ENCODE results near the gene SET.
"Not testable (repeated sequence)": the region's sequence is repeated elsewhere in the genome, so short reads cannot be mapped to it uniquely, and the experiment has no call there.

The SET gene

DNA sequence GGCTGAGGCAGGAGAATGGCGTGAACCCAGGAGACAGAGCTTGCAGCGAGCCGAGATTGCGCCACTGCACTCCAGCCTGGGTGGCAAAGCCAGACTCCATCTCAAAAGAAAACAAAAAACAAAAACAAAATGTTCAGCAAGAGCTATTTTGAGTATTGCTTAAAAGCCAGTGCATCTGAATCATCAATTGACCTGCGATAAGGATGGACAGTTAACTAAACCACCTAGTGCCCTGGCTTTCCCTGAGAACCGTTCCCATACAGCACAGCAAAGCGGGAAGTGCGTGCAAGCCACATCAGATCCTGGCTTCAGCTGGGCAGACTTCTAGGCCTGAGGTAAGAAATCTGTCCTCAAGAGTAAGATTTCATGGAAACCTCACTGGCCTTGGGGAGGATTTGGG lies 35.1 kb upstream of the SET start:
- TF ChIP-seq, protein P1, sequence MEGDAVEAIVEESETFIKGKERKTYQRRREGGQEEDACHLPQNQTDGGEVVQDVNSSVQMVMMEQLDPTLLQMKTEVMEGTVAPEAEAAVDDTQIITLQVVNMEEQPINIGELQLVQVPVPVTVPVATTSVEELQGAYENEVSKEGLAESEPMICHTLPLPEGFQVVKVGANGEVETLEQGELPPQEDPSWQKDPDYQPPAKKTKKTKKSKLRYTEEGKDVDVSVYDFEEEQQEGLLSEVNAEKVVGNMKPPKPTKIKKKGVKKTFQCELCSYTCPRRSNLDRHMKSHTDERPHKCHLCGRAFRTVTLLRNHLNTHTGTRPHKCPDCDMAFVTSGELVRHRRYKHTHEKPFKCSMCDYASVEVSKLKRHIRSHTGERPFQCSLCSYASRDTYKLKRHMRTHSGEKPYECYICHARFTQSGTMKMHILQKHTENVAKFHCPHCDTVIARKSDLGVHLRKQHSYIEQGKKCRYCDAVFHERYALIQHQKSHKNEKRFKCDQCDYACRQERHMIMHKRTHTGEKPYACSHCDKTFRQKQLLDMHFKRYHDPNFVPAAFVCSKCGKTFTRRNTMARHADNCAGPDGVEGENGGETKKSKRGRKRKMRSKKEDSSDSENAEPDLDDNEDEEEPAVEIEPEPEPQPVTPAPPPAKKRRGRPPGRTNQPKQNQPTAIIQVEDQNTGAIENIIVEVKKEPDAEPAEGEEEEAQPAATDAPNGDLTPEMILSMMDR (conservative IDR thresholded peaks at IDR 0.05; ENCODE audit: control insufficient read depth, insufficient read depth, low read depth, low read length), result no peak
- no peak overlapping the region for H3K4me3 ChIP-seq (ENCODE audit: control insufficient read depth, low read depth, low read length)
- DNase-seq (ENCODE audit: low read depth), result no peak

DNA sequence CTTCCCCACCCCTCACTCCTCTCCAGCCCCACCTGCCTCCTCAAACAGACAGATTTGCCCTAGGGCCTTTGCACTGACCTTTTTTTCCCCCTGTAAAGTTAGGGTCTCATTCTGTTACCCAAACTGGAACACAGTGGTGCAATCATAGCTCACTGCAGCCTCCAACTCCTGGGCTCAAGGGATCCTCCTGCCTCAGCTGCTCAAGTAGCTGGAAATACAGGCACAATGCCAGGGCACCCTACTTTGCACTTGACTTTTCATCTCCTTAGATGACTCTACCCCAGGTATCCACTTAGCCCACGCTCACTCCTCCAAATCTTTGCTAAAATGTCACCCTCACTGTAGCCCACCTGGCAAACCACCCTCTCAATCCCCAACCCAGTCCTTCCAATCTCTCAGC lies 34.5 kb upstream of the SET start:
- H3K4me3 ChIP-seq (ENCODE audit: control insufficient read depth, low read depth, low read length), result no peak overlapping the region
- TF ChIP-seq, protein P1 (conservative IDR thresholded peaks at IDR 0.05; ENCODE audit: control insufficient read depth, insufficient read depth, low read depth, low read length), result no peak
- no peak for DNase-seq (ENCODE audit: low read depth)

DNA sequence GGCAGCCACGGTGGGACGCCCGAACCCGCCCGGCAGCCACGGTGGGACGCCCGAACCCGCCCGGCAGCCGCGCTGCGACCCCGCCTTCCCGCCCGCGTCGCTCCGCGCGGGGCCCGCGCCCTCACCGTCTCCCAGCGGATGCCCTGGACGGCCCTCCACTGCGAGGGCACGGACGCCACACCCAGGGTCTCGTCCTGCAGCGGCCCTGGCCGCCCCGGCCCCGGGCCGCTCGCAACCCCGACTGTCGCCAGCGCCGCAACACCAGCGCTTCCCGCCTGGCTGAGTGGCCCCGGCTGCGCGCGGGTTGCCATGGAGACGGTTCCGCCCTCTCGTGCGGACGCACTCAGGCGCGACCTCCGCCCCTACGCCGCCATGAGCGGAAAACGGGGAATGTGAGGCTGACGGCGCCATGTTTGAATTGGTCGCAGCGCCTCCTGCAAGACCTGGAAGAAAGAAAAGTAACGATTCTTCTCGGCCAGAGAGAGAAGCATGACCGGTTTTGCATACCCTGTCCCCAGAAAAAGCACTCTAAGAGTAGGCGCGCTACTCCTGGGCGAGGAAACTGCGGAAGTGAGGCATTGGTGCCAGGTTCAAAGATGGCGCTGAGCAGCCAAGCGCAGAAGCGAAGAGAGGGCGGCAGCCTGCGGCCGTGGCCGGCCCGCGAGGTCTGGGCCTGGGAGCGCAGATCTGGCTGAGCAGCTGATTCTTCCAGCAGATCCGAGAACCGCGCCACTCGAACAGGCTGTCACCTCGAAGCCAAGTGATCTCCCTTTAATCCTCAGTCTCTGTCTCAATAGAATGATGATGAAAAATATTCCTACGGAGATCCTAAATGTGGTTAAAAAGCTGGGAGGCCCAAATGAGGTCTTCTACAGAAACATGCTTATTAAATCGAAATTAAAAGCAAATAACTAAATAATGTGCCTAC lies 32.3 kb upstream of the SET start, which contains the start of gene DYNC2I2:
DYNC2I2 (minus strand) TSS at position 432 of the 928 bp plus-strand sequence; CDS start at position 311, 121 bp downstream.
- H3K4me3 ChIP-seq (ENCODE audit: control insufficient read depth, low read depth, low read length), result peak within 1 kb of the TSS; percentile 69
- DNase-seq (ENCODE audit: low read depth), result peak; percentile 88
- TF ChIP-seq, protein P1 (conservative IDR thresholded peaks at IDR 0.05; ENCODE audit: control insufficient read depth, insufficient read depth, low read depth, low read length), result no peak

DNA sequence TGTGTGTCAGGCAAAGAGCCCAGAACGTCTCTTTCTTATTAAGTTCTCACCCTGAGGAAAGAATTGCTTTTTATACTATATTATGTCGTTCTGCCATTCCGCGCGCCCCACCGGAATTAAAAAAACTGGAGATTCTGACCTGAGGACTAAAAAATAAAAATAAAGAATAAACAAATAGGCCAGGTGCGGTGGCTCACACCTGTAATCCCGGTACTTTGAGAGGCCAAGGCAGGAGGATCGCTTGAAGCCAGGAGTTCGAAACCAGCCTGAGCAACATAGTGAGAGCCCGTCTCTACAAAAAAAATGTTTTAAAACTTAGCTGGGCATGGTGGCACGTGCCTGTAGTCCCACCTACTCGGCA lies 31.7 kb upstream of the SET start:
- DNase-seq (ENCODE audit: low read depth), result no peak
- TF ChIP-seq, protein P1 (conservative IDR thresholded peaks at IDR 0.05; ENCODE audit: control insufficient read depth, insufficient read depth, low read depth, low read length), result no peak
- H3K4me3 ChIP-seq (ENCODE audit: control insufficient read depth, low read depth, low read length), result no peak overlapping the region

DNA sequence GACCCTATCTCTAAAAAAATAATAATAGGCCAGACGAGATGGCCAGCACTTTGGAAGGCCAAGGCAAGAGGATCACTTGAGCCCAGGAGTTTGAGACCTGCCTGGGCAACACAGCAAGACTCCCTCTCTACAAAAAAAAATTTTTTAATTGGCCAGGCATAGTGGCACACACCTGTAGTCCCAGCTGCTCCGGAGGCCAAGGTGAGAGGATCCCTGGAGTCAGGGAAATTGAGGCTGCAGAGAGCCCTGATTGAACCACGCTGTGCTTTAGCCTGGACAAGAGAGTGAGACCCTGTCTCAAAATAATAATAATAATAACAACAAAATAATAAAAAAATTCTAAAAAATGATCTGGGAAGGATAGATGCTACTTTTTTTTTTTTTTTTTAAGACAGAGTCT lies 31.2 kb upstream of the SET start:
- H3K4me3 ChIP-seq (ENCODE audit: control insufficient read depth, low read depth, low read length), result no peak overlapping the region
- no peak for DNase-seq (ENCODE audit: low read depth)
- TF ChIP-seq, protein P1 (conservative IDR thresholded peaks at IDR 0.05; ENCODE audit: control insufficient read depth, insufficient read depth, low read depth, low read length), result no peak

DNA sequence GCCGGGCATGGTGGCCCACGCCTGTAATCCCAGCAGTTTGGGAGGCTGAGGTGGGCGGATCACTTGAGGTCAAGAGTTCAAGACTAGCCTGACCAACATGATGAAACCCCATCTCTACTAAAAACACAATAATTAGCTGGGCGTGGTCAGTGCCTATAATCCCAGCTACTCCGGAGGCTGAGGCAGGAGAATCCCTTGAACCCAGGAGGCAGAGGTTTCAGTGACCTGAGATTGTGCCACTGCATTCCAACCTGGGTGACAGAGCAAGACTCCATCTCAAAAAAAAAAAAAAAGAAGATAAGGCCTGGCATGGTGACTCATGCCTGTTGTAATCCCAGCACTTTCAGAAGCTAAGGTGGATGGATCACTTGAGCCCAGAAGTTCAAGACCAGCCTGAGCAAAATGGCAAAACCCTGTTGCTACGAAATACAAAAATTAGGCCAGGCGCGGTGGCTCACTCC lies 22.5 kb upstream of the SET start:
- not testable (repeated sequence) for H3K4me3 ChIP-seq (ENCODE audit: control insufficient read depth, low read depth, low read length)
- DNase-seq (ENCODE audit: low read depth), result peak; percentile 50

DNA sequence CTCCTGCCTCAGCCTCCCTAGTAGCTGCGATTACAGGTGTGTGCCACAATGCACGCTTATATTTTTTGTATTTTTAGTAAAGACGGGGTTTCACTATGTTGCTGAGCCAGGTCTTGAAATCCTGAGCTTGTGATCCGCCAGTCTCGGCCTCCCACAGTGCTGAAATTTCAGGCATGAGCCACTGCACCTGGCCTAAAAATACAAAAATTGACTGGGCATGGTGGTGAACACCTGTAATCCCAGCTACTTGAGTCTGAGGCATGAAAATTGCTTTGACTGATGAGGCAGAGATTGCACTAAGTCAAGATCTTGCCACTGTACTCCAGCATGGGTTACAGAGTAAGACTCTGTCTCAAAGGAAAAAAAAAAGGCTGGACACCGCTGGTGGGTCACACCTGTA lies 19.2 kb upstream of the SET start:
- TF ChIP-seq, protein P1 (conservative IDR thresholded peaks at IDR 0.05; ENCODE audit: control insufficient read depth, insufficient read depth, low read depth, low read length), result no peak
- H3K4me3 ChIP-seq (ENCODE audit: control insufficient read depth, low read depth, low read length), result no peak overlapping the region
- no peak for DNase-seq (ENCODE audit: low read depth)
